ENCODE data around the gene PTPRM. TPM values are rescaled to one million over a fixed set of nuclear protein-coding genes. Genes with fewer than 3 reads are reported as not detected.

Gene PTPRM
- polyA plus RNA-seq, 2 of the 4 experiments (the other 2 are of a cell fraction), result 44.5 to 199 TPM

GRCh38 chr18:8001711-8002301 is 434.7 kb downstream of the PTPRM start (continued):
- no peak for TF ChIP-seq JUNB (IDR thresholded peaks at IDR 0.05)
- TF ChIP-seq NR3C1 (IDR thresholded peaks at IDR 0.05), result no peak

- Histone ChIP-seq H3K4me3 (no peak overlapping the region), H3K27ac (no peak overlapping the region), H3K9me3 (no peaks in the 10 kb centered on the region), H3K4me1 (peaks cover 12% of the 10 kb centered on the region; the same call in 2 of the 3 replicates), H3K4me2 (no peak overlapping the region)
- TF ChIP-seq HOXB5 (CRISPR knock-in tag; IDR thresholded peaks at IDR 0.05) (no peak), MAZ (IDR thresholded peaks at IDR 0.05; ENCODE audit: borderline replicate concordance, low read depth, low read length) (no peak), HDAC2 (IDR thresholded peaks at IDR 0.05) (no peak), CBX2 (IDR thresholded peaks at IDR 0.05; ENCODE audit: borderline replicate concordance, low read depth) (no peak), MAX (IDR thresholded peaks at IDR 0.05) (no peak), REST (IDR thresholded peaks at IDR 0.05) (no peak), FOXS1 (CRISPR knock-in tag; IDR thresholded peaks at IDR 0.05) (no peak), EHMT2 (IDR thresholded peaks at IDR 0.05; ENCODE audit: low read depth) (no peak), CHD2 (IDR thresholded peaks at IDR 0.05; ENCODE audit: low read length, partially characterized antibody) (no peak), TP53 (CRISPR knock-in tag; IDR thresholded peaks at IDR 0.05) (no peak)
- CTCF ChIA-PET, result interaction anchor here (0.7 kb wide), 1 partner anchor 22 kb away, joined by 3 read pairs; no protein-coding TSS in a partner anchor
- WGBS (ENCODE audit: missing lambda C conversion rate), result 90% methylated on average over 6 of the region's 6 CpGs
- no peak for DNase-seq (ENCODE audit: low read depth in 1 of 2, low spot score in 1 of 2)
- ATAC-seq, result no peak
- POLR2A ChIA-PET, result no interaction called here
- no peak for FAIRE-seq
Measured at GRCh38 chr18:8003878-8004675, 437.0 kb downstream of the PTPRM start.

- FAIRE-seq, result no peak
- H3K4me3 ChIP-seq, result no peak overlapping the region
- no peak overlapping the region for H3K4me2 ChIP-seq
- H3K4me1 ChIP-seq, result peaks cover 12% of the 10 kb centered on the region; the same call in 2 of the 3 replicates
- no peaks in the 10 kb centered on the region for H3K9me3 ChIP-seq
- DNase-seq (ENCODE audit: low read depth in 1 of 2, low spot score in 1 of 2), result no peak
- no peak for ATAC-seq
- 96% methylated on average over 3 of the region's 3 CpGs for WGBS (ENCODE audit: missing lambda C conversion rate)
- ChIA-PET POLR2A (no interaction called here), CTCF (no interaction called here)
- no peak overlapping the region for H3K27ac ChIP-seq
- TF ChIP-seq POLR2AphosphoS2 (conservative IDR thresholded peaks at IDR 0.05; ENCODE audit: low read length), result no peak
- no peak for TF ChIP-seq CEBPB (IDR thresholded peaks at IDR 0.05)
- TF ChIP-seq ZNF302 (CRISPR knock-in tag; IDR thresholded peaks at IDR 0.05), result no peak
- no peak for TF ChIP-seq MAFK (IDR thresholded peaks at IDR 0.05; ENCODE audit: partially characterized antibody)
- TF ChIP-seq RNF2 (IDR thresholded peaks at IDR 0.05; ENCODE audit: borderline replicate concordance, low read depth), result no peak
- no peak for TF ChIP-seq GATA3 (IDR thresholded peaks at IDR 0.05; ENCODE audit: borderline replicate concordance)
- no peak for TF ChIP-seq CTCF (IDR thresholded peaks at IDR 0.05)
- TF ChIP-seq HDAC2 (IDR thresholded peaks at IDR 0.05), result no peak
- TF ChIP-seq E2F6 (IDR thresholded peaks at IDR 0.05; ENCODE audit: borderline replicate concordance, low read depth), result no peak
- TF ChIP-seq BCL3 (IDR thresholded peaks at IDR 0.05), result no peak
- TF ChIP-seq ZSCAN20 (CRISPR knock-in tag; IDR thresholded peaks at IDR 0.05), result no peak
- no peak for TF ChIP-seq POLR2A (IDR thresholded peaks at IDR 0.05; ENCODE audit: low read length)
- no peak for TF ChIP-seq REST (IDR thresholded peaks at IDR 0.05)
Measured at GRCh38 chr18:8004792-8005191, 437.7 kb downstream of the PTPRM start.
